ENCODE data around the gene STAG1.

The STAG1 gene

DNA sequence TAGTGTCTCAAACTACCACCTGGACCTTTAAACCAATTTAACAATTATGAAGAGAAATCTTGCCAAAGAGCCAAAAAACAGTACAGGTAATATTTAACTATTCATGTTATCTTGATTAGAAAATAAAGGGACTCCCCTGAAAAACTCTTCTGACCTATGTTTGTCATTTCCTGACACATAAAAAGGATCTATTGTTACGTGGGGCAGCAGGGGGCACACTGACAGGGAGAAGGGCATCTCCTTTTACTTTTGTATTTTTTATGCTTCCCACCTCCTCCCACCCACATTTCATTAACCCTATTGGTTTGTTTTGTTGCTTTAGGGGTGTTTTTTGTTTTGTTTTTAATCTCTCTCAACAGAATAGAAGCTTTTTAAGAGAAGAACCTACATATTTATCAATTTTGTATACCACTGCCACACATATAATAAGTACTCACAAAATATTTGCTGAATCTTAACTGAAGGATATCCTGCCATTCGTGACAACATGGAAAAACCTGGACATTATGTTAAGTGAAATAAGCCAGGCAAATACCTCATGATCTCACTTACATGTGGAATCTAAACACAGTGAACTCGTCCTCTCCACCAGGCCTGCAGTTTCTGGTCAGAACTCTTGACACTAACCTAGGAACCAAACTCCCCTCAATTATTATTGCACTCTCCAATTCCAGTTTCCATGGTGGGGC is 17.7 kb downstream of the STAG1 start:
- peaks cover 21% of the 10 kb centered on the region for H3K4me1 ChIP-seq (ENCODE audit: insufficient read depth, low read length, poor library complexity, severe bottlenecking)
- peaks cover 26% of the 10 kb centered on the region for H4K20me1 ChIP-seq (ENCODE audit: insufficient read depth, low read length, poor library complexity, severe bottlenecking)
- H3F3A ChIP-seq (ENCODE audit: low read depth): no peaks in the 10 kb centered on the region
- peak overlapping the region; percentile 60 for H3K4me2 ChIP-seq (ENCODE audit: low read depth, low read length, poor library complexity, severe bottlenecking)
- no peak overlapping the region for H2AFZ ChIP-seq (ENCODE audit: low read length)
- peaks cover 8% of the 10 kb centered on the region; the same call in 1 of the 2 replicates for H3K36me3 ChIP-seq (ENCODE audit: insufficient read depth, low read length)
- no peaks in the 10 kb centered on the region for H3K27me3 ChIP-seq (ENCODE audit: insufficient read depth, low read length, poor library complexity, severe bottlenecking)
- H3K79me2 ChIP-seq (ENCODE audit: insufficient read depth, low read length): peaks cover 100% of the 10 kb centered on the region
- H3K9ac ChIP-seq (ENCODE audit: low read depth, low read length, poor library complexity, severe bottlenecking): peak overlapping the region; percentile 2
- no peaks in the 10 kb centered on the region for H3K9me2 ChIP-seq (replicated peaks; ENCODE audit: low read depth, low read length)
- peak overlapping the region; percentile 16 for H3K4me3 ChIP-seq (ENCODE audit: low read length, poor library complexity, severe bottlenecking)
- H3K9me3 ChIP-seq (ENCODE audit: insufficient read depth, low read depth, low read length): no peaks in the 10 kb centered on the region
- TF ChIP-seq EZH2phosphoT487 (IDR thresholded peaks at IDR 0.05; ENCODE audit: borderline replicate concordance): no peak
- TF ChIP-seq CTCF (conservative IDR thresholded peaks at IDR 0.05; ENCODE audit: low read length): peak; percentile 65

GRCh38 chr3:136733317-136733833 is 18.8 kb downstream of the STAG1 start:
- peaks cover 8% of the 10 kb centered on the region; the same call in 1 of the 2 replicates for H3K36me3 ChIP-seq (ENCODE audit: insufficient read depth, low read length)
- TF ChIP-seq CTCF (conservative IDR thresholded peaks at IDR 0.05; ENCODE audit: low read length) (no peak), EZH2phosphoT487 (IDR thresholded peaks at IDR 0.05; ENCODE audit: borderline replicate concordance) (no peak)
- H3K9ac ChIP-seq (ENCODE audit: low read depth, low read length, poor library complexity, severe bottlenecking): no peak overlapping the region
- no peaks in the 10 kb centered on the region for H3F3A ChIP-seq (ENCODE audit: low read depth)
- H3K9me2 ChIP-seq (replicated peaks; ENCODE audit: low read depth, low read length): no peaks in the 10 kb centered on the region
- no peak overlapping the region for H2AFZ ChIP-seq (ENCODE audit: low read length)
- no peaks in the 10 kb centered on the region for H3K9me3 ChIP-seq (ENCODE audit: insufficient read depth, low read depth, low read length)
- peaks cover 30% of the 10 kb centered on the region for H4K20me1 ChIP-seq (ENCODE audit: insufficient read depth, low read length, poor library complexity, severe bottlenecking)
- H3K79me2 ChIP-seq (ENCODE audit: insufficient read depth, low read length): peaks cover 100% of the 10 kb centered on the region
- H3K4me2 ChIP-seq (ENCODE audit: low read depth, low read length, poor library complexity, severe bottlenecking): no peak overlapping the region
- no peak overlapping the region for H3K4me3 ChIP-seq (ENCODE audit: low read length, poor library complexity, severe bottlenecking)
- peaks cover 27% of the 10 kb centered on the region for H3K4me1 ChIP-seq (ENCODE audit: insufficient read depth, low read length, poor library complexity, severe bottlenecking)
- H3K27me3 ChIP-seq (ENCODE audit: insufficient read depth, low read length, poor library complexity, severe bottlenecking): no peaks in the 10 kb centered on the region

DNA sequence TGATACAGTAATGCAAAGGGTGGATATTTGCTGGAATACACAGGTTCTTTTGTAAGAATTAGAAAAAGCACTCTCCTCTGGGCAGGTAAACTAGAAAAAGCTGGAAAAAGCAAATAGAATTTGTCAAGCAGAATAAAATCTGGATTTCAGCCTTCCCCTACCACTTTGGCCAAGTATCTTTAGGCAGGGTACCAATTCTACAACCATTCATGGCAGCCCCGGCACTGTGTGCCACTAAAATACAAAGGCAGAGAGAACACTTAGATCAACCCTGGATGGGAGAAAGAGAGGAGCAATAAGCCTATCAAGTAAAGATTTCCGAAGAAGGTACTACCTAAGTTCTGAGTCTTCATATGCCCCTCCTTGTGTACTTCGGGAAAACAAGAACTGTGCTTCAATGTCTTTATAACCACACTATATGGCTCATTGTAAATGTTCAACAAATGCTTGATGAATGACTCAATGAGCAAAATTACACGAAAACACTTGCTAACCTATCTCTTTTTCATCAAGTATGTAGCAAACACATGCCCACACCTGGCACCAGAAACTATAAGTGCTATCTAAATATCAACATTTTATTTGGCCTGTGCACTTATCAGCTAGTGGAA is 20.8 kb downstream of the STAG1 start:
- TF ChIP-seq EZH2phosphoT487 (IDR thresholded peaks at IDR 0.05; ENCODE audit: borderline replicate concordance) (no peak), CTCF (conservative IDR thresholded peaks at IDR 0.05; ENCODE audit: low read length) (no peak)
- H3K27me3 ChIP-seq (ENCODE audit: insufficient read depth, low read length, poor library complexity, severe bottlenecking): no peaks in the 10 kb centered on the region
- H3K4me3 ChIP-seq (ENCODE audit: low read length, poor library complexity, severe bottlenecking): no peak overlapping the region
- H3K9ac ChIP-seq (ENCODE audit: low read depth, low read length, poor library complexity, severe bottlenecking): no peak overlapping the region
- peaks cover 49% of the 10 kb centered on the region for H4K20me1 ChIP-seq (ENCODE audit: insufficient read depth, low read length, poor library complexity, severe bottlenecking)
- H3K4me2 ChIP-seq (ENCODE audit: low read depth, low read length, poor library complexity, severe bottlenecking): peak overlapping the region; percentile 12
- peaks cover 7% of the 10 kb centered on the region; the same call in 1 of the 2 replicates for H3K36me3 ChIP-seq (ENCODE audit: insufficient read depth, low read length)
- H3K9me3 ChIP-seq (ENCODE audit: insufficient read depth, low read depth, low read length): no peaks in the 10 kb centered on the region
- peaks cover 40% of the 10 kb centered on the region for H3K4me1 ChIP-seq (ENCODE audit: insufficient read depth, low read length, poor library complexity, severe bottlenecking)
- H3F3A ChIP-seq (ENCODE audit: low read depth): no peaks in the 10 kb centered on the region
- H3K9me2 ChIP-seq (replicated peaks; ENCODE audit: low read depth, low read length): no peaks in the 10 kb centered on the region
- peaks cover 100% of the 10 kb centered on the region for H3K79me2 ChIP-seq (ENCODE audit: insufficient read depth, low read length)
- no peak overlapping the region for H2AFZ ChIP-seq (ENCODE audit: low read length)

All from Loucy (cell line).